A549 treated with ZK216348 at 1 μM for 4 hours (cell line): ENCODE measurements around the gene PLPPR4. TPM values are rescaled to one million over a fixed set of nuclear protein-coding genes. Genes with fewer than 3 reads are reported as not detected.

Experiments
- total RNA-seq: library from RNA; stranded (reverse); fragments of 200-300 nt; extraction: Qiagen RNA extraction; gene quantifications from 5 replicates; pipeline ENCODE4 v1.2.3, GENCODE V29; 2022; ENCODE audit warnings: low read depth

The PLPPR4 gene, protein sequence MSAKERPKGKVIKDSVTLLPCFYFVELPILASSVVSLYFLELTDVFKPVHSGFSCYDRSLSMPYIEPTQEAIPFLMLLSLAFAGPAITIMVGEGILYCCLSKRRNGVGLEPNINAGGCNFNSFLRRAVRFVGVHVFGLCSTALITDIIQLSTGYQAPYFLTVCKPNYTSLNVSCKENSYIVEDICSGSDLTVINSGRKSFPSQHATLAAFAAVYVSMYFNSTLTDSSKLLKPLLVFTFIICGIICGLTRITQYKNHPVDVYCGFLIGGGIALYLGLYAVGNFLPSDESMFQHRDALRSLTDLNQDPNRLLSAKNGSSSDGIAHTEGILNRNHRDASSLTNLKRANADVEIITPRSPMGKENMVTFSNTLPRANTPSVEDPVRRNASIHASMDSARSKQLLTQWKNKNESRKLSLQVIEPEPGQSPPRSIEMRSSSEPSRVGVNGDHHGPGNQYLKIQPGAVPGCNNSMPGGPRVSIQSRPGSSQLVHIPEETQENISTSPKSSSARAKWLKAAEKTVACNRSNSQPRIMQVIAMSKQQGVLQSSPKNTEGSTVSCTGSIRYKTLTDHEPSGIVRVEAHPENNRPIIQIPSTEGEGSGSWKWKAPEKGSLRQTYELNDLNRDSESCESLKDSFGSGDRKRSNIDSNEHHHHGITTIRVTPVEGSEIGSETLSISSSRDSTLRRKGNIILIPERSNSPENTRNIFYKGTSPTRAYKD
- not detected in 5 replicates for total RNA-seq

DNA sequence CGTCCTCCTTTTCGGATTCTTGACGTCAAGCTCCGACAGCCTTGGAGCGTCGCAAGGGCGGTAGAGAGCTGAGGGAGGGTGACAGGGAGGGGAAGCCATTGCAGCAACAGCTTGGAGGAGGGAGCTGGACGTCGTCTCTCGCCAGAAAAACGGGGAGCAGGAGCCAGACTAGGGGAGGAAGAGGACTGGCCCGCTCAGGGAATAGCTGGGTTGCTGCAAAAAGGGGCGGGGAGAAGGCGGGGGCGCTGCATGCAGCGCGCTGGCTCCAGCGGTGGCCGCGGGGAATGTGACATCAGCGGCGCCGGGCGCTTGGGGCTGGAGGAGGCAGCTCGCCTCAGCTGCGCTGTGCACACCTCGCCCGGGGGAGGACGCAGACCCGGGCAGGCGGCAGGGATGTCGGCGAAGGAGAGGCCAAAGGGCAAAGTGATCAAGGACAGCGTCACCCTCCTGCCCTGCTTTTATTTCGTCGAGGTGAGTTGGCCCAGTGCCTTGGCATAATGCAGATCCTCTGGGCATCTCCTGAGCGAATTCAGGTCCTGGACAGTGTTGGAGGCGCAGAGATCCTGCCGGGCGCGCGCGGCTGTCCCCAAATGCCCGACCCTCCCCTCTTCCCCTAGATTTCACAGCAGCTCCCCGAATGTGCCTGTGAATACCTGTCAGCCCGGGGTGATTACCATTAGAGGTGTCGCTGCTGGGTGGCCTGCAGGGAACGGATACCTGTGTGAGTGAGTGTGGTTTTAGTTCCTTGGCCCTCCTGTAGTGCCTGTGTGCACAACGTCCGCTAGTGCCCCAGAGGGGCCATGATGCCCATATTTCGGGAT, at the start of gene PLPPR4:
TSS of gene PLPPR4 (plus strand) at position 292 of the 821 bp plus-strand sequence. CDS start at position 394, 102 bp downstream.

